Transverse colon (tissue), 4 donors: ENCODE results near the gene KCNAB3.

Experiments used
- POLR2A ChIP-seq: fragments of 450-650 bp; IDR thresholded peaks from one replicate; pipeline ENCODE4 v1.6.1; 2016; ENCODE audit warnings: antibody characterized with exemption, mild to moderate bottlenecking, moderate library complexity
- POLR2AphosphoS5 ChIP-seq, 3 donors: sonication (generic); formaldehyde crosslinking; IDR thresholded peaks; one replicate each; pipeline ENCODE4 v1.6.1; 2016; ENCODE audit warnings: antibody characterized with exemption in 3 of 3
- TF ChIP-seq, protein P1 (sequence below), 5 experiments: fragments of 200-600 bp in 3 of 5; fragments of 450-650 bp in 2 of 5; sonication (generic) in 3 of 5; IDR thresholded peaks; 1 replicate in 2 of 5; 2 replicates in 3 of 5; pipeline ENCODE4 v1.5.1; 2016 to 2017; ENCODE audit warnings: antibody characterized with exemption in 5 of 5, inconsistent platforms in 3 of 5, mild to moderate bottlenecking in 2 of 5, moderate library complexity in 1 of 5

DNA sequence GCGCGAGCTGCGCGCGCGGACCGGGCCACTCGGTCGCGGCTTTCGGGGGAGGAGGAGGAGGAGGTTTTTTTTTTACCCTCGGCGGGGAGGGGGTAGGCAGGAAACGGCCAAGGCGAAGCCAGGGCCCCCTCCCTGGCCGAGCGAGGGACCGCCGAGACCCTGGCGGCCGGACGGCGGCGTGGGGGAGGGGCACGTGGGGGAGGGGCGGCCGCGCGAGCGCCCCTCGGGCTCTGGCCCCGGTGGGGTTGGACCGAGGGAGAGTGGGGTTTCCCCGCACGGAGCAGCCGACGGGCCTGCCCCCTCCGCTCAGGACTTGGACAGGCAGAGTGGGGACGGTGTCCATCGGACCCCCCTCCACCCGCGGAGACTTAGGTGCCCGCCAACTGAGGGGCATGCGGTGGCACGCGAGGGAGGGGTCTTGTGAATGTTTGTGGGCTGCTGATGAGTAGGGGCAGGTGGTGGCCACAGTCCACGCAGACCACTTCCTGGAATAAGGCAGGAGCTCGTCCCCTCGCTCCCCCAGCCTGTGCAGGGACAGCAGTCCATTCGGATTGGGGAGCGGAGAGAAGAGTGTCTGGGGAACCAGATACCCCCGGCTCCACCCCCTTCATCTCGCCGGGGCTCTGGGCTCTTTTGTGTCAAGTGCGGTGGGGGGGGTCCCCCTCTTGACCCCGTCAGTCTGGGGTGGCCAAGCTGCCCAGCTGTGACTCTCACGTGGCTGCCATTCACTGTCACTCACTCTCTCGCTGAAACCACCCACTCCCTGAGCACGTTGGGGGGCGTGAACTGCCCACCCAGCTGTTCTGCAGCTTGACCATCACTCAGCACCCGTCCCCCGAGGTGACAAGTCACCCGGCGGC, 44.1 kb downstream of the KCNAB3 start:
- TF ChIP-seq POLR2A (no peak), POLR2AphosphoS5 (IDR thresholded peaks at IDR 0.05) (peak in 1 of 3 donors; percentile 9)
- TF ChIP-seq, protein P1, sequence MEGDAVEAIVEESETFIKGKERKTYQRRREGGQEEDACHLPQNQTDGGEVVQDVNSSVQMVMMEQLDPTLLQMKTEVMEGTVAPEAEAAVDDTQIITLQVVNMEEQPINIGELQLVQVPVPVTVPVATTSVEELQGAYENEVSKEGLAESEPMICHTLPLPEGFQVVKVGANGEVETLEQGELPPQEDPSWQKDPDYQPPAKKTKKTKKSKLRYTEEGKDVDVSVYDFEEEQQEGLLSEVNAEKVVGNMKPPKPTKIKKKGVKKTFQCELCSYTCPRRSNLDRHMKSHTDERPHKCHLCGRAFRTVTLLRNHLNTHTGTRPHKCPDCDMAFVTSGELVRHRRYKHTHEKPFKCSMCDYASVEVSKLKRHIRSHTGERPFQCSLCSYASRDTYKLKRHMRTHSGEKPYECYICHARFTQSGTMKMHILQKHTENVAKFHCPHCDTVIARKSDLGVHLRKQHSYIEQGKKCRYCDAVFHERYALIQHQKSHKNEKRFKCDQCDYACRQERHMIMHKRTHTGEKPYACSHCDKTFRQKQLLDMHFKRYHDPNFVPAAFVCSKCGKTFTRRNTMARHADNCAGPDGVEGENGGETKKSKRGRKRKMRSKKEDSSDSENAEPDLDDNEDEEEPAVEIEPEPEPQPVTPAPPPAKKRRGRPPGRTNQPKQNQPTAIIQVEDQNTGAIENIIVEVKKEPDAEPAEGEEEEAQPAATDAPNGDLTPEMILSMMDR (IDR thresholded peaks at IDR 0.05), result peak in 1 of 5 experiments; percentile 4
